ENCODE measurements around the gene TINAG. TPM values are rescaled to one million over a fixed set of nuclear protein-coding genes. Genes with fewer than 3 reads are reported as not detected.
A peak's percentile ranks its signal among the peaks of the same experiment; 100 is the strongest.

Gene TINAG
- total RNA-seq, 4 donors from 2014 or later = not detected

DNA sequence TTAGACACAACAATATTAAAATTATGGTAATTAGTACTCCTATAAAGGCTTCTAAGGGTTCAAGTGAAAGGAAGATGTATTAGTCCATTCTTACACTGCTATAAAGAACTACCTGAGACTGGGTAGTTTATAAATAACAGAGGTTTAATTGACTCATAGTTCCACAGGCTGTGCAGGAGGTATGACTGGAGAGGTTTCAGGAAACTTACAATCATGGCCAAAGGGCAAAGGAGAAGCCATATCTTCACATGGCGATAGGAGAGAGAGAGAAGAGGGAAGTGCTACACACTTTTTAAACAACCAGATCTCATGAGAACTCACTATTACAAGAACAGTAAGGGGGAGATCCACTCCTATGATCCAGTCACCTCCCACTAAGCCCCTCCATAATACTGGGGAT, 52.9 kb downstream of the TINAG start:
- no peaks in the 10 kb centered on the region for H3K9me3 ChIP-seq
- H3K36me3 ChIP-seq = no peaks in the 10 kb centered on the region
- peaks cover 0 to 16% (median 0%) of the 10 kb centered on the region in 3 donors for H3K4me1 ChIP-seq
- TF ChIP-seq POLR2A (IDR thresholded peaks at IDR 0.05) = no peak
- TF ChIP-seq, protein P1, sequence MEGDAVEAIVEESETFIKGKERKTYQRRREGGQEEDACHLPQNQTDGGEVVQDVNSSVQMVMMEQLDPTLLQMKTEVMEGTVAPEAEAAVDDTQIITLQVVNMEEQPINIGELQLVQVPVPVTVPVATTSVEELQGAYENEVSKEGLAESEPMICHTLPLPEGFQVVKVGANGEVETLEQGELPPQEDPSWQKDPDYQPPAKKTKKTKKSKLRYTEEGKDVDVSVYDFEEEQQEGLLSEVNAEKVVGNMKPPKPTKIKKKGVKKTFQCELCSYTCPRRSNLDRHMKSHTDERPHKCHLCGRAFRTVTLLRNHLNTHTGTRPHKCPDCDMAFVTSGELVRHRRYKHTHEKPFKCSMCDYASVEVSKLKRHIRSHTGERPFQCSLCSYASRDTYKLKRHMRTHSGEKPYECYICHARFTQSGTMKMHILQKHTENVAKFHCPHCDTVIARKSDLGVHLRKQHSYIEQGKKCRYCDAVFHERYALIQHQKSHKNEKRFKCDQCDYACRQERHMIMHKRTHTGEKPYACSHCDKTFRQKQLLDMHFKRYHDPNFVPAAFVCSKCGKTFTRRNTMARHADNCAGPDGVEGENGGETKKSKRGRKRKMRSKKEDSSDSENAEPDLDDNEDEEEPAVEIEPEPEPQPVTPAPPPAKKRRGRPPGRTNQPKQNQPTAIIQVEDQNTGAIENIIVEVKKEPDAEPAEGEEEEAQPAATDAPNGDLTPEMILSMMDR (IDR thresholded peaks at IDR 0.05) = no peak
- no peaks in the 10 kb centered on the region for H3K27me3 ChIP-seq
- 67 to 82% methylated on average over 1 of the region's 1 CpG for WGBS, 2 donors
- DNase-seq = no peak
- H3K4me3 ChIP-seq = no peak overlapping the region
- intact Hi-C loops (cut with DNase I) = no loop called here
- H3K27ac ChIP-seq = peak overlapping the region in 3 of 4 donors; percentile 31 to 55 (median 44)

DNA sequence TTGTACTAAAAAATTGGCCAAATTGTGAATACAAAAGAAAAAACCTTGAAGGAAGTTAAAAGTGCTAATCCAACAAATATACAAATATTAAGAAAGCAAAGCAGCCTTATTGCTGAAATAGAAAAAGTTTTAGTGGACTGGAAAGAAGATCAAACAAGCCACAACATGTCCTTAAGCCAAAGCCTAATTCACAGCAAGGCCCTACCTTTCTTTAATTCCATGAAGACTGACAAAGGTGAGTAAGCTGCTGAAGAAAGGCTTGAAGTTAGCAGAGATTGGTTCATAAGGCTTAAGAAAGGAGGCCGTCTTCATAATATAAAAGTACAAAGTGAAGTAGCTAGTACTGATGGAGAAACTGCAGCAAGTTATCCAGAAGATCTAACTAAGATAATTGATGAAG, 53.5 kb downstream of the TINAG start:
- intact Hi-C loops (cut with DNase I) = no loop called here
- no peak for TF ChIP-seq POLR2A (IDR thresholded peaks at IDR 0.05)
- TF ChIP-seq, protein P1 (IDR thresholded peaks at IDR 0.05) = no peak
- H3K4me3 ChIP-seq = no peak overlapping the region
- no peaks in the 10 kb centered on the region for H3K36me3 ChIP-seq
- no peak for DNase-seq
- no peaks in the 10 kb centered on the region for H3K9me3 ChIP-seq
- peak overlapping the region in 3 of 4 donors; percentile 31 to 55 (median 44) for H3K27ac ChIP-seq
- 32 to 47% methylated on average over 1 of the region's 1 CpG for WGBS, 2 donors
- peaks cover 0 to 16% (median 0%) of the 10 kb centered on the region in 3 donors for H3K4me1 ChIP-seq
- H3K27me3 ChIP-seq = no peaks in the 10 kb centered on the region

GRCh38 chr6:54366667-54367327, 58.6 kb downstream of the TINAG start:
- peaks cover 0 to 5% (median 0%) of the 10 kb centered on the region in 3 donors for H3K4me1 ChIP-seq
- no peak overlapping the region for H3K4me3 ChIP-seq
- no peaks in the 10 kb centered on the region for H3K36me3 ChIP-seq
- no peaks in the 10 kb centered on the region for H3K9me3 ChIP-seq
- no peak overlapping the region for H3K27ac ChIP-seq
- 47 to 52% methylated on average over 4 of the region's 4 CpGs for WGBS, 2 donors
- no peak for TF ChIP-seq POLR2A (IDR thresholded peaks at IDR 0.05)
- TF ChIP-seq, protein P1 (IDR thresholded peaks at IDR 0.05) = no peak
- no peak for DNase-seq
- intact Hi-C loops (cut with DNase I) = no loop called here
- no peaks in the 10 kb centered on the region for H3K27me3 ChIP-seq

DNA sequence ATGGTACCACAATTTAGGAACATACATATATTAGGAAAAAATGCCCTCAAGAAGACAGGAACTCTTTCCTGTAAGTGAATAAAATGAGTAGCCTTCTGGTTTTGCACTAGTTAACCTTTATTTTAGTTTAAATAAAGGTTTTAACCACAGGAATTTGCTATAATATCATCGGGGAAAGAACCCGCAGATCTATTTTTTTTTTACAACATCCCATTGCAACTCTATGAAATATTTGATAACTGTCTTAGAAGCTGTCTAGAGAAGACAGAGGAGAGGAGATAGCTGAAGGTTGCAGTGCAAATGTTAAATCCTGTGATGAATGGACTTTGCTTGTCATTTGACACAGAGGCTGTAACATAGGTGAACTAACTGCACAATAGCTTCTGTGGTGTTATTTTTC, 69.5 kb downstream of the TINAG start:
- intact Hi-C loops (cut with DNase I) = no loop called here
- WGBS, 2 donors = 60 to 63% methylated on average over 2 of the region's 2 CpGs
- no peaks in the 10 kb centered on the region for H3K4me1 ChIP-seq
- no peak for DNase-seq
- no peaks in the 10 kb centered on the region for H3K9me3 ChIP-seq
- no peaks in the 10 kb centered on the region for H3K27me3 ChIP-seq
- H3K27ac ChIP-seq = no peak overlapping the region
- no peak overlapping the region for H3K4me3 ChIP-seq
- TF ChIP-seq, protein P1 (IDR thresholded peaks at IDR 0.05) = no peak
- TF ChIP-seq POLR2A (IDR thresholded peaks at IDR 0.05) = no peak
- H3K36me3 ChIP-seq = no peaks in the 10 kb centered on the region

- Histone ChIP-seq H3K36me3 (no peaks in the 10 kb centered on the region), H3K4me3 (no peak overlapping the region), H3K9me3 (no peaks in the 10 kb centered on the region), H3K27me3 (no peaks in the 10 kb centered on the region), H3K27ac (no peak overlapping the region), H3K4me1 (no peaks in the 10 kb centered on the region)
- 85 to 90% methylated on average over 5 of the region's 5 CpGs for WGBS, 2 donors
- intact Hi-C loops (cut with DNase I) = no loop called here
- no peak for DNase-seq
- TF ChIP-seq, protein P1 (IDR thresholded peaks at IDR 0.05) = no peak
- TF ChIP-seq POLR2A (IDR thresholded peaks at IDR 0.05) = no peak
Observed at GRCh38 chr6:54386295-54386694, 78.1 kb downstream of the TINAG start.

All from esophagus squamous epithelium (tissue), 5 donors.